ENCODE measurements around the gene PDE2A. TPM values are rescaled to one million over a fixed set of nuclear protein-coding genes. Genes with fewer than 3 reads are reported as not detected.

PDE2A gene
- total and polyA plus RNA-seq, 10 of the 15 experiments (the other 5 are each of a cell fraction or from before 2014, with no cell fraction given): 0.06 to 0.15 (median 0.11) TPM; not detected in 6

DNA sequence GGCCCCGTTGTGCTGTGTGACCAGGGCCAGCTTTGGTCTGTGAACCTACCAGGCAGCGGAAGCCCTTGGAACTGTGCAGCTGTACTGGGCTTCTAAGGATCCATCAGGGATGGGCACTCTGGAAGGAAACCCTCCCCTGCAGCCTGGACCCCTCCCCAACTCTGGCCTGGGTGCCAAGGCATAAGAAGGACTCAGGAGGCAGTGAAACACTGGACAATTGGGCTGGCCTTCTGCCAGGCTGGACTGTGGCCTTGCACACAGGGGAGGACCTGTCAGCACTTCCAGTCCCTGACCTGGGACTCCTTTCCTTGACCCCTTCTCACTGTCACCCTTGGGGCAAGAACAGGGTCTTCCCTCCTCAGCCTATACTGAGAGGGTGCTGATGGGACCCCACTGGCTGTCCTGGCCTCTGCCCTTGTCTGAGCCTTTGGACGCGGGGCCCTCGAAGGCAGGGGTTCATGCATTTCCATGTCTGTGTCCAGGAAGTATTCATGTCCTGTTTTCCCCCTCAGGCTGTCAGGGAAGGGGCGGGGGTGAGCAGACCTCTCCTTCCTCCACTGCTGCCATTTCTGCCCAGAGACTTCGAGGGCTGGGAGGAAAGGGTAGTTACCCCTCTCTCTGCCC, 39.6 kb downstream of the PDE2A start:
- H3K9ac ChIP-seq (ENCODE audit: control insufficient read depth, insufficient read depth, low read length): no peak overlapping the region
- H3K27me3 ChIP-seq (replicated peaks in 1 of 2; ENCODE audit: control insufficient read depth in 2 of 2, insufficient read depth in 2 of 2, low read length in 1 of 2): peaks cover 0 to 2% of the 10 kb centered on the region in 2 experiments; a peak in 3 of 4 replicates
- no peaks in the 10 kb centered on the region for H4K20me1 ChIP-seq (ENCODE audit: control insufficient read depth, insufficient read depth)
- H3K36me3 ChIP-seq (ENCODE audit: control insufficient read depth in 2 of 2, insufficient read depth in 2 of 2, low read length in 1 of 2): no peaks in the 10 kb centered on the region
- 41% methylated on average over 7 of the region's 7 CpGs for WGBS (ENCODE audit: insufficient coverage, insufficient replicate concordance, low lambda C conversion rate, missing lambda C conversion rate)
- no peak overlapping the region for H3K4me2 ChIP-seq (ENCODE audit: control insufficient read depth, insufficient read depth)
- DNase-seq (ENCODE audit: low read depth, low spot score) (no peak), FAIRE-seq (no peak), ATAC-seq (no peak)
- in situ Hi-C loops (cut with MboI): no loop called here
- no peaks in the 10 kb centered on the region for H3K9me3 ChIP-seq (replicated peaks; ENCODE audit: control insufficient read depth, insufficient read depth, low read length)
- no TSS peak for BruUV-seq (replicated peaks)
- ChIA-PET SMC1A (ENCODE audit: uncharacterized antibody, unreplicated experiment) (no interaction called here), CTCF (interaction anchor here (1.7 kb wide), 1 partner anchor 49 kb away, joined by 11 read pairs; no protein-coding TSS in a partner anchor), POLR2A (no interaction called here), RAD21 (ENCODE audit: unreplicated experiment) (no interaction called here)
- intact Hi-C loops (cut with micrococcal nuclease; ENCODE audit: unreplicated experiment): no loop called here
- H2AFZ ChIP-seq (ENCODE audit: control insufficient read depth, low read depth, low read length): no peak overlapping the region
- no peak overlapping the region for H3K4me3 ChIP-seq
- H3K4me1 ChIP-seq (ENCODE audit: control insufficient read depth, insufficient read depth, low read length): no peaks in the 10 kb centered on the region
- no peak overlapping the region for H3K27ac ChIP-seq (ENCODE audit: control insufficient read depth, insufficient read depth)
- no peaks in the 10 kb centered on the region for H3K79me2 ChIP-seq (ENCODE audit: control insufficient read depth, insufficient read depth, low read length)
- TF ChIP-seq ATF3 (IDR thresholded peaks at IDR 0.05; ENCODE audit: borderline replicate concordance, extremely low read depth, low read depth, low read length) (no peak), SIN3A (IDR thresholded peaks at IDR 0.05; ENCODE audit: low read depth, low read length) (no peak), SRF (IDR thresholded peaks at IDR 0.05; ENCODE audit: low read depth in 2 of 2, low read length in 2 of 2) (no peak), BMI1 (IDR thresholded peaks at IDR 0.05; ENCODE audit: borderline replicate concordance) (no peak), NFYB (IDR thresholded peaks at IDR 0.05; ENCODE audit: insufficient read depth, low read depth, low read length) (no peak), ZNF207 (IDR thresholded peaks at IDR 0.05; ENCODE audit: borderline replicate concordance) (no peak), SREBF1 (IDR thresholded peaks at IDR 0.05; ENCODE audit: low read length) (no peak), HDGF (IDR thresholded peaks at IDR 0.05) (no peak), ESRRA (IDR thresholded peaks at IDR 0.05; ENCODE audit: low read length) (no peak), FOXK2 (IDR thresholded peaks at IDR 0.05) (no peak), STAT3 (IDR thresholded peaks at IDR 0.05; ENCODE audit: low read depth, low read length) (no peak), ETV6 (conservative IDR thresholded peaks at IDR 0.05 in 1 of 2, IDR thresholded peaks at IDR 0.05 in 1 of 2; ENCODE audit: borderline replicate concordance in 1 of 2, low read depth in 1 of 2) (no peak), POU2F2 (IDR thresholded peaks at IDR 0.05; ENCODE audit: borderline replicate concordance, low read depth, low read length) (no peak), CBFB (IDR thresholded peaks at IDR 0.05; ENCODE audit: low read depth) (no peak), RFX5 (IDR thresholded peaks at IDR 0.05; ENCODE audit: low read depth, low read length) (no peak)
- TF ChIP-seq, protein P1, sequence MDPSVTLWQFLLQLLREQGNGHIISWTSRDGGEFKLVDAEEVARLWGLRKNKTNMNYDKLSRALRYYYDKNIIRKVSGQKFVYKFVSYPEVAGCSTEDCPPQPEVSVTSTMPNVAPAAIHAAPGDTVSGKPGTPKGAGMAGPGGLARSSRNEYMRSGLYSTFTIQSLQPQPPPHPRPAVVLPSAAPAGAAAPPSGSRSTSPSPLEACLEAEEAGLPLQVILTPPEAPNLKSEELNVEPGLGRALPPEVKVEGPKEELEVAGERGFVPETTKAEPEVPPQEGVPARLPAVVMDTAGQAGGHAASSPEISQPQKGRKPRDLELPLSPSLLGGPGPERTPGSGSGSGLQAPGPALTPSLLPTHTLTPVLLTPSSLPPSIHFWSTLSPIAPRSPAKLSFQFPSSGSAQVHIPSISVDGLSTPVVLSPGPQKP (IDR thresholded peaks at IDR 0.05; ENCODE audit: low read depth, low read length): no peak
